Measurements from ENCODE around the gene ABLIM2.

ABLIM2 gene

DNA sequence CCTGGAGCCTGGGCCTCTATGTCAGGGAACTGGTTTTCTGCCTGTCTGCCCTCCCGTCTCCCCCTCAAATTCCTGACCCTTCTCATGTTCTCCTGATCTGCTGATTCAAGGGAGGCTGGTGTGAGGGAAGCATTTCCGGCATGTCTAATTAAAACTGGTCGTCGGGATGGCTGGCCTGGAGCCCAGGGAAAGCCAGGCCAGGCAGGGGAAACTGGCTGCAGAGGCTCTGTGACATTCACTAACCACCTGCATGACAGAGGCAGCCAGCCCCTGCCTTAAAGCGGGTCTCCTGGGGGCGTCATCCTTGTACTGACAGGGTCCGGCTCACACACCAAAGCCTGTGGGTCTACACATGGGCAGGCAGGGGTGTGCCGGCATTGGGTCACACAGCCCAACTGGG lies 35.2 kb downstream of the ABLIM2 start:
- DNase-seq (ENCODE audit: low read depth in 1 of 2, low spot score in 1 of 2): no peak

DNA sequence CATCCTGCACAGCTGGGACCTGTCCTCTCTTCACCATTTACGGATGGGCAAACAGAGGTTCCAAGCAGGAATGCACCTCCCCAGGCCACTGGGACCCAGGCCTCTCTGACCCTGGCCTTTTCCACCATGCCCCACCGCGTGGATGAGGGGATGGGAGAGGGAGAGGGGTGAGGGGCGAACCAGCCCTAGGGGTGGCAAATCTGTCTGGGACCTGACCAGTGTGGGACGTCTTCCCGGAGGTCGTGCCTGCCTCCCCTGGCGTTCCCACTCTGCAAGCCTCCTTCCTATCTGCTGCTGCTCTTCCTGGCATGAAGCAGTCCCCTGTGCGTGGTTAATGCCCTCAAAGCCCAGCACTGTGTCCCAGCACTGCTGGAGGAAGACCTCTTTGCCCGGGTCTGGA lies 35.9 kb downstream of the ABLIM2 start:
- DNase-seq (ENCODE audit: low read depth in 1 of 2, low spot score in 1 of 2): no peak

DNA sequence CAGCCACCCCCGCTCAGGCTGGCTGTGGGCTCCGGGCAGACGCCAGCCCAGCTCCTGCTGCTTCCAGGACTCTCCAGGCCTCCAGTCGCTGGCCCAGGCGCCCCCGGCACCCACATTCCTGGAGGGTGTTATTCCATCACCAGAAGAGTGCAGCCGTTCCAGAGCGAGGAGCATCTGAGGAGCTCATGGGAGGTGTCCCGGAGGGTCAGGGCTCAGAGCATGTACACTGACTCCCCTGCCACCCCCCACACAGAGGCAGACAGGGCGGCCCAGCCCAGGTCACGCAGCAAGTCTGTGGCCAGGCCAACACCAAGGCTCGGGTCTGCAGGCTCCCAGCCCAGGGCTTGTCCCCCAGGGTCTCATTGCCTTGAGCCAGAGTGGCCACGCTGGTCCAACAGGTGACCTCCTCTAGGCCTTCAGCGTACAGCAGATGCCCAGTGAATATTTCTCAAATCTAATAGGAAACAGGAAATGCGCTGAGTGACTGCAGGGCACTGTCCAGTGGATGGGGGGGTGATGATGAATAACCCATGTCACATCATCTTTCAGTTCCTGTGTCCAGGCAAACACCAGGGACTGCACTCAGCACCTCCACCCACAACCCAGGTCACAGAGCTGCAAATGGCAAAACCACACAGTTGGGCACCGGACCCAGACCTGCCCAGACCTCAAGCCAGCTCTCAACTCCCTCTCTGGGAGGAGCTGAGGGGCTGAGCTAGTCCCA lies 37.2 kb downstream of the ABLIM2 start:
- DNase-seq (ENCODE audit: low read depth in 1 of 2, low spot score in 1 of 2): no peak

DNA sequence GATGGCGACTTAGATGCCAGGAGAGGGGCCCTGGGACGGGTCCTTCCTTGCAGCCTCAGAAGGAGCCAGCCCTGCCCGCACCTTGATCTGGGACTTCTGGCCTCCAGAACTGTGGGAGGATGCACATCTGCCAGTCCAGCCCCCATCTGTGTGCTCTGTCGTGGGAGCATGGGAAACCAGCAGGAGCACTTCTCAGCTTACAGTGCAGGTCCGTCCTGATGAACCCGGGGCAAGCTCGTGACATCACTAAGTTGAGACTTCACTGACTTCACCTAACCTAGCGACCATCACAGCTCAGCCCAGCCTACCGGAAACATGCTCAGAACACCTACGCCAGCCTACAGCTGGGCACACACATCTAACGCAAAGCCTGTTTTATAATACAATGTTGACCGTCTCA lies 38.1 kb downstream of the ABLIM2 start:
- no peak for DNase-seq (ENCODE audit: low read depth in 1 of 2, low spot score in 1 of 2)

DNA sequence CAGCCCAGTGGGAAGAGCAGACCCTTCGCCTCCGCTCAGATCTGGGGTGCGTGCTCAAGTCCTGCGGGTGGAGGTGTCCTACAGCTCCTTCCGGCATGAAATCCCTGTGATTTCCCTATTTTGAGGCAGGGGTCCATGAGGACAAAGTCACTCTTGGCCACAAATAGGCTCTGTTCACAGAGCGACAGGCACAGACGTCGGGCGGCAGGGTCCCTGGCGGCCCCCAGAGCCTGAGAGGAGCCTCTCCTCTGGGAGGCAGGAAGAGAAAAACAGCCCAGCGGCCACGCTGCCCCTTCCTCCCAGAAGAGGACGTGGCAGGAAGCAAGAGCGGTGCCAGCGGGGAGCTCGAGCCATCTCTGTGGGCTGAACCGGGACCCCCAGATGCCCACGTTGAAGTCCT lies 38.7 kb downstream of the ABLIM2 start:
- no peak for DNase-seq (ENCODE audit: low read depth in 1 of 2, low spot score in 1 of 2)

DNA sequence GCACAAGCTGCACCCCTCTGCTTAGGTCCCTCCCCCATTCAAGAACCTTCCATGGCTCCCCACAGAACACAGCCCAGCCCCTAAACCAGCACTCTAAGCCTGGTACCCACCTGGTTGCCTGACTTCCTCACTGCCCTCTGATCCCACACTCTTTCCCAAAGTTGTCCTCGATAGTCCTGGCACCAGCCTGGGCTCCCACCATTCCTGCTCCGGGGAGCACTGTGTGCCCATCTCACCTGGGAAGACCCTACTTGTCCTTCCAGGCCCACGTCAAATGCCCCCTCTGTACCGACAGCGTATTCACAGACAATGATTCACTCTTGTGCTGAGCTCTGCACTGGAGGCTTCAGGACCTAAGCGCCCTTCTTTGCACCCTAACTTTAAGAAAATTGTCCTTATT lies 40.1 kb downstream of the ABLIM2 start:
- DNase-seq (ENCODE audit: low read depth in 1 of 2, low spot score in 1 of 2): no peak

DNA sequence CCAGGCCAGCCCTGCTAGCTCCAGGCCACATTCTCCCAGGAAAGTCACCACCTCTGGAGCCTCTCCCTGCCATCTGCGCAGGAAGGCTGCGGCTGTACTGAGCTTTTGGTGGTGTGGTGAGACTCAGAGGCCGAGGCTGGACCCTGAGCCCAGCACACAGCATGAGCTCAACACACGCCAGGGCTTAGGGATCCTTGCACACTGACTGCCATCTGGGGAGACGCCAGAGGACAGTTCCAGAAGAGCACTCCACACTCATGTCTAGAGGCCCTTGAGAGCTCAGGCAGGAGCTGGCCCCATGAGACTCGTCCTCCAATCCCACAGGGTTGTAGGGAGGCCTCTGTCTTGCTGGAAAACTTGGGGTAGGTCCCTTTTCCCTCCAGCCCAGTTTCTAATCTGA lies 40.6 kb downstream of the ABLIM2 start:
- DNase-seq (ENCODE audit: low read depth in 1 of 2, low spot score in 1 of 2): no peak

DNA sequence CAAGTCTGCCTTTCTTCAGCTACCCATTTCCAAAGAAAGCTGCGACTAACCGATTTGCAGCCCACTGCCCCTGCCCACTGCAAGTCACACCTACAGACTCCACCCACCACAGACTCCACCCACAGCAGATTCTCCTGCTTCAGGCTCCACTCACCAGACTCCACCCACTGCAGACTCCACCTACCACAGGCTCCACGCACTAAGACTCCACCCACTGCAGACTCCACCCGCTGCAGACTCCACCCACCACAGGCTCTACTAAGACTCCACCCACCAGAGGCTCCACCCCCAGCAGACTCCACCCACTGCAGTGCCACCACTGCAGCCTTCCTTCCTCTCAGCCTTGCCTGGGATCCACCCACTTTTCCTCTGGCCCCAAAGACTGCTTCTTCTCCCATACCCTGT lies 41.3 kb downstream of the ABLIM2 start:
- no peak for DNase-seq (ENCODE audit: low read depth in 1 of 2, low spot score in 1 of 2)

DNA sequence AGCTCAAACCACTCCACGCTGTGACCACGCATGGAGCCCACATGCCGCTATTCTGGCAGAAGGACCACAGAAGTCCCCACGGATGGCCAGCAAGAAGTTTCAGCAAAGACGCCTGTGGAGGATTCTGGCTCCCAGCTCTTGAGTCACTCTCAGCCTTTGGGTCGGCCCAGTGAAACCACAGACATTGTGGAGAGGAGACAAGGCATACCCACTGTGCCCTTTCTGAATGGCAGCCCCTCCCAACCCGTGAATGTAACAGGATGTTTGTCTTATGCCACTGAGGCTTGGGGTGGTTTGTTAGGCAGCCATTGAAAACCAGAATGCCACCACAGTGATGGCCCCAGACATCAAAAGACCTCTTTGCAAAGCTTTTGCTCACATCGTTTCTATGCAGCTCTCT lies 42.7 kb downstream of the ABLIM2 start:
- DNase-seq (ENCODE audit: low read depth in 1 of 2, low spot score in 1 of 2): no peak

DNA sequence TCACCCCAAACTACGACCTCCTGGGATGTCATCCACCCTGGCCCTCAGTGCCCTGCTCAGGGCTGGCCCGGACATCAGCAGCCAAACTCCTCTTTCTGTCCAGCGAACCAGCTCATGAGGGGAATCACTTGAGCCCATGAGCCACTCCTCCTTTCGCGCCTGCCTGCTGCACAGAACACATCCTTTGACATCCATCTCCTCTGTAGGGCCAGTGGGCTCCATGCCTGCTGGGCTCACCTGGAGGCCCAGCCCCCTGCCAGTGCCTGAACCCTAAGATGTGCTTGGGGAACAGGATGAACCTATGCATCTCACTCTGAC lies 43.5 kb downstream of the ABLIM2 start:
- no peak for DNase-seq (ENCODE audit: low read depth in 1 of 2, low spot score in 1 of 2)

DNA sequence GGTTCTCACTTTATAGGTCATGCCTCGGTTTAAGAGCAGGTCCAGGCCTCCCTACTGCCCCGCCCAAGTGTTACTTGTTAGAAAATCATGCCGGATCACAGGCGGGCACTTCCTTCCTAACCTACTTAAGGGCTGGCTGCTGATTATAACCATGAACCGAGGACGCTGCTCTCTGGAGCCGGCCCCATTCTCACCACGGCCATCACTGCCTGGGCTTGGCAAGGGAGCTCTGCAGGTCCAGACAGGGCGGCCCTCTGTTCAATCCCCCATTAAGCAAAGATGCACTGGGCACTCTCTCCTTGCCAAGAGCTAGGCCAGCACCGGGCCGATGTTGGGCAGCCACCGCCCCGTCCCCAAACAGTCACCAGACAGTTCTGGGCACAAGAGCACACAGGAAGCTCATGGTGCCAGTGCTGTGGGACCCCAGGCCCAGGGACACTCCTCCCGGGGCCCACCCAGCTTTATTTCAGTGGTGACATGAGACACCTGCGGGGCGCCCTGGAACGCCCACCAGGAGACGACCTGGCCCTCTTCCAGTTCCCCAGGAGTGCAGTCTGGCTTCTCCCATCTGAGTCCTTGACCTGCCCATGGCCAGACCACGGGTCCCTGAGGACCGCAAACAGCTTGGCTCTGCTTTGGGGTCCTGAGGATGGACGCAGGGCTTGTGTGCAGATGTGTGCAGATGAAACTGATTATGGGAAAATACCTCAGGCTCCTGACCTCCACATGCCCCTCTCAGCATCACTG lies 44.0 kb downstream of the ABLIM2 start:
- no peak for DNase-seq (ENCODE audit: low read depth in 1 of 2, low spot score in 1 of 2)

DNA sequence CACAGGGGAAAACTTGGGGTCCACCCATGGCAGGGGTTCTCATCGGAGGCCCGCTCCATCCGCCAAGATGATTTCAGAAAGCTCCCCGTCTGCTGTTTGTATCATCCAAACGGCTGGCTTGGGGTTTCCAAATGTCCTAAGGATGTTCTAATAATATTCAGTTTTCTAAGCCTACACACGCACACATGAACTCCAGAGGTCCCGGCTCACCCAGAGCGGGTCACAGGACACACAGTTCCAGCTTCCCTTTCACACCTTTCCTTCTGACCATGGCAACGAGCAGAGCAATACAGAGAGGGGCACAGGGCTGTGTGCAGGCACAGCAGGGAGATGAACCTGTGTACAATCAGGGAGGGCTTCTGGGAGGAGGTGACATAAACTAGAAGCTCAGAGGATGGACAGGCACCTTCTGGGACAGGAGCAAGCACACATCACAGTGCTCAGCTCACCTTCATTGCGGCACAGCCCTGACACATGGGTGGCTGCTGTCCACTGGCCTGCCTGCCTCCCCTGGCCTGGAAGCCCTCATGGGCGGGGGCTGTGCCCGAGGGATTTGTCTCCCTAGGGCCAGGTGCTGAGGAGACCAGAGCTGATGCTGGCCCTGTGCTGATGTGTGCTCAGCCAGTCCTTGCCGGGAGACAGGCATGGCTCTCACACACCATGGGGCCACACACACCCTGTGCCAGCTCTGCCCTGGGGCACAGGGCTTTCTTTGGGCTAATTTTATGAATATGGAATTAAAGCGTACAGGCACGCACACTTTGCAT lies 44.8 kb downstream of the ABLIM2 start:
- no peak for DNase-seq (ENCODE audit: low read depth in 1 of 2, low spot score in 1 of 2)

DNA sequence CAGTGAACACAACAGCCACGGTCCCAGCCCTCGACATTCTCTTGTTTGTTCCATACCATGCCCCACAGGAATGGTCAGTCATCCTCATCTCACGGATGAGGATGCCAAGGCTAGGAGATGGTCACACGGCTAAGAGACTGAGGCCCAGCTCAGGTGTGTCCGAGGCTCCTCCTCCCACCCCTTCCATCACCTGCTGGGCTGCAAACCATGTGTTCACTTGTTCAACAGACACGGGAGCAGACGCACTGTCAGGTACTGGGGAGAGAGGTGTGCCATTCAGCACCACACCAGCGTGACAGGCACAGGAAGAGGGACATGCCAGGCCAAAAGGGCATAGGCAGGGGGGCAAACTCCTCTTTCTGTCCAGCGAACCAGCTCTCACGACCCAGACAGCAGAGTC lies 45.9 kb downstream of the ABLIM2 start:
- DNase-seq (ENCODE audit: low read depth in 1 of 2, low spot score in 1 of 2): no peak

DNA sequence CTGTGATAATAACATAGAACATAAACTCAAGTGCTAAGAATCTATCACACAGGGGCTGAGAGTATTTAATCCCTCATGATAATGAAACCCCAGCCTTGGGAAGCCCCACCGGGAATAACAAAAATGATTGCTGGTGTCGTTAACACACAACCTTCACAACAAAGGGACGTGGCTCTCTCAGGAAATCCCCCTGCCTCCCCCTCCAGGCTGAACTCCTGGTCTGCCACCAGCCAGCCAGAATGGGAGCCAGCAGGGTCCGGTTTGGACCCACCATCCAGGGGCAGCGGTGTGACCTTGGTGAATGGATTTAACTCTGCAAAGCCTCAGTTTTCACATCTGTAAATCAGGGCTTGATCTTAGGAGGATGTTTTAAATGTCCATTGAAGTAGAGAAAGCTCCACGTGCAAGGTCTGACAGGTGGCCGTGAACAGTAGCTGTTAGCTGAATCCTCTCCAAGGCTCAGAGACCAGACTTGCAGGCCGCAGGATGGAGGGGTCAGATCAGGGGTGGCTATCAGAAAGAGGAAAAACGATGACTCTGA lies 46.5 kb downstream of the ABLIM2 start:
- no peak for DNase-seq (ENCODE audit: low read depth in 1 of 2, low spot score in 1 of 2)

DNA sequence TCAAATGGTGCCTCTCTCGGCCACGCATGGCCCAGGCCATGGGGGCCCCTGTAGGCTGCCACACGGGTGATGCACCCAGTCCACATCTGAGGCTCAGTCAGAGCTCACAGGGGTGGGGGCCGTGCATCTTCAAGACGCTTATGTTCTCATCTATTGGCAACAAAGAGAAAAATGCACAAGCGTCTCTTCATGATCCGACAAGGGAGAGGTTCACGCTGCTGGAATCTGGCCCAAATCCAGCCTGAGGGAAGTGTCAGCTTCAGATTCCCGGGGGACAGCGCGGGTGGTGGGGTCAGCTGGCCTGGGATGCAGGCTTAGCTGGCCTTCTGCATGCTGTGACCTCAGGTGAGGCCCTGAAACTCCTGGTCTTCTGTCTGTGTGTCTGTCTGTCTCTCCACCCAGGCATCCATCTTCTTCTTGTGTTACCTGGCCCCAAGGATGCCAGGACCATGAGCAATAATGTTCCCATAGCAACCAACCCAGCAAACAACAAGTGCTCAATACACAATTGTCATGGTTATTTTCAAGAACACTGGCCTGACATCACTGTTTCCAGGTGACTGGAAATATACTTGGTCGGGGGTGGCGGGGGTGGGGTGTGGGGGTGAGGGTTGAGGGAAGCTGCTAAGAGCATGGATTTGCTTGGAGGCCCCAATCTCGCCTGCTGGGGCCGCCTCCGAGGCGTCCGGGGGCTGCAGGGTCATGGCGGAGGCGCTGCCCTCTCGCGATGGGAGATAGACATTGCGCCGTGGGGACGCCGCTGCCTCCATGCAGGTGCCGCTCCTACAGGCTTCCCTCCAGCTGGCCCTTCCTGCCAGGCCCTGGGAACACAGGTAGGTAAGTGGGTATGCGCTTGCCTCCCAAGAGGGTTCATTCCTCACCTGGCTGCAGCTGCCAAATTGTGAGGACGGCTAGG lies 48.3 kb downstream of the ABLIM2 start:
- no peak for DNase-seq (ENCODE audit: low read depth in 1 of 2, low spot score in 1 of 2)

DNA sequence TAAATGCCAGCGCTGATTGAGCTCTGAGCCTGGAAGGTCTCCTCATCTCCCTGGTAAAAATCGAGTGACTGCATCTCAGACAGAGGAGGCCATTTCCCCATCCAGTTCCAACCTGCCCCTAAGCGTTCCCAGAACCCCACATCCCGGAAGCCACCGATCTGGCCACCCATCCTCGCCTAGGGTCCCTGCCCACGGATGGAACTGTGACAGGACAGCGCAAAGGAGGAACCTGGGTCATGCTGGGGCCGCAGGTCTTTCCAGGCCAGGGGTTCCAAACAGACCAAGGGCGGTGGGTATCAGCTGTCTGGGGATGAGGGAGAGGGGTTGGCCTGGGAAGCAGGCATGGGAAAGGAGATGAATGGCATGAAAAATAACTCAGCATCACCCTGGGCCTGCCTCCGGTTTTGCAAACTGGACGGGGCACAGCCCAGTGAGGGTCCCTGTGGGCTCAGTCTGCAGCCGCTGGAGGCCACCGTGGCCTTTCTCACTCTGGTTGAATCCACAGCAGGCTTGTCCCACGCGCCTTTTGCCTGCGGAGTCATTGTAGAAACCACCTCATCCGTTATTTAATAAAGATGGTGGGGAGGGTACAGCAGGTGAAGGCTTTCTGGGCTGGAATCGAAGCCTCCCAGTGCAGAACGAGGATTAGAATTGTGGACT lies 49.1 kb downstream of the ABLIM2 start:
- no peak for DNase-seq (ENCODE audit: low read depth in 1 of 2, low spot score in 1 of 2)

DNA sequence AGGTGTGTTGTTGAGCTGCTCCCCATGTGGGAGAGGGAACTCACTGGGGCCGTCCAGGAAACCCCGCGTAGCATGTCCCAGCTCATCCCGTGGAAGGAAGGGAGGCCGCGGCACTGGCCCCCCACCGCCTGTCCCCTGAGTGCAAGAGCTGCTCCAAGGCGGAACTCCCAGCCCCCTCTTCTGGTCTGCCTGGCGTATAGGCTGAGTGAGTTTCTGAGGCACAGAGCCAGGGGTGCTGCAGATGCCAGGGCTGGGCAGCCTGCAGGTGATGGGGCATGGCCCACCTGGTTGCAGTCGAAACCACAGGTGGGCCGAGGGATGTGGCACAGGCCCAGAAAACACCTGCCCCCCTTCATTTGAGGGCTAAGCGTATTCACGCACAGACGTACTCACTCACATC lies 49.6 kb downstream of the ABLIM2 start:
- DNase-seq (ENCODE audit: low read depth in 1 of 2, low spot score in 1 of 2): no peak

DNA sequence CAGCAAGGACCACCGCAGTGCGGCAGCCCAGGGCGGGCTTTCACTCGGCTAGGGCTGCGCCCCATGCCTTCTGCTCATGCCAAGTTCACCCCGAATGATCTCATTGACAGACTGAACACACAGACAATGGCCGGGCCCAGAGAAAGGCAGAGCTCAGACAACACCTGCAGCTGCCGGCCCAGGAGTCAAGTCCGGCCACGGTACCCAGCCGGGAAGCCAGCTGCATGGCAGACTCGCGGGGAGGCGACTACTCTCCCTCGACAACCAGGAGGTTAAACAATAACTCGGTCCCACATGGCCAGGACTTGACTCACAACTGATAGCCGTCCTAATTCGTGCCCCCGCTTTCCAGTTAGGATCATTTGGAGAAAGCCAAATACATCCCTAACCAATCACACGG lies 50.4 kb downstream of the ABLIM2 start:
- no peak for DNase-seq (ENCODE audit: low read depth in 1 of 2, low spot score in 1 of 2)

DNA sequence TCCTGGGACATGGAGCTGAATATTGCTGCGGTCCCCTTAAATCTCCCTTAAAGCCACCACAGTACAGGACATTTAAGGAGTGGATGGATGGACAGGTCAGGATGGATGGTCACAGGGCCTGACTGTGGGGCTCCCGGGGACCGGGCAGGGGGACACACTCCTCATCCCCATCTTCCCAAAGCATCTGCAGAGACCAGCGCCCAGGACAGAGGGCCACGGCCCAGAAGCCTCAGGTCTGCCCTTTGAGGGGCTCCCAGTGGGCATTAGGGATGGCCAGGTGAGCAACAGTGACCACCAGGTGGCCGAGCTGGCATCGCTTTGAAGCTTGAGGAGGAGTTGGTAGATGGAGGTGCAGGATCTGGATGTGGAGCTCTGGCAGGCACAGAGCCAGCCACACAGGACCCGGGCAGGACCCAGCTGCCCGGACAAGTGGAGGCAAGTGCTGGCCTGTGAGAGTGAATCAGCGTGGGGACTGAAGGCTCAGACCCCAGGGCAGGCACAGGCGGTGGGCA lies 51.4 kb downstream of the ABLIM2 start:
- DNase-seq (ENCODE audit: low read depth in 1 of 2, low spot score in 1 of 2): no peak

DNA sequence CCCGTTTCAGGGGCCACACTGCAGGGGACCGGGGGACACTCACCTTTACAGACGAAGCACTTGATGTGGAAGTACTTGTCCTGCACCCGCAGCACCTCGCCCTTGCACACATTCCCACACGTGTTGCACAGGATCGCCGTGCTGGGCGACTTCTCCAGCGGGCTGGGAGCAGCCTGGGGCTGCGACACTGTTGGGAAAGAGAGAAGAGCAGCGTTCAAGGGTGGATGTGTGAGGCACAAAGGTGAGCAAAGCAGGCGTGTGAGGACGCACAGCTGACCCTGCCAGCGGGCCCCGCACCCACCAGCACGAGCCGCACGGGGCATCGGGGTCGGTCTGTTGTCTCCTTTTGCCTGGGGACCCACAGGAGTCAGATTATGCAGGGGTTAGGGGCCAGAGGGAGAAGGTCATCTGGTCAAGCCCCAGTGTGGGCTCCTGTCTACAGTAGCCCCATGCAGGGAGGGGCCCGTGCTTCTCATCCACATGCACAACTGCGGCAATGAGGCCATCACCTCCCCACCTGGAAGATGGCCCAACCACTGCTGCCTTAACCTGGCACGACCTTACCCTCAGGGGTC lies 52.1 kb downstream of the ABLIM2 start:
- no peak for DNase-seq (ENCODE audit: low read depth in 1 of 2, low spot score in 1 of 2)

All from stimulated activated CD4-positive, alpha-beta T cell treated with anti-CD3 and anti-CD28 coated beads, Interleukin-15, amount 100 ng/mL, for 1 hour (primary cell).